HepG2 (cell line): ENCODE measurements around the gene CAMKV. TPM values are rescaled to one million over a fixed set of nuclear protein-coding genes. Genes with fewer than 3 reads are reported as not detected.

Experiments
- ARHGAP35 ChIP-seq: sonication (generic); formaldehyde crosslinking; IDR thresholded peaks from 2 replicates; pipeline ENCODE4 v1.9.0; 2022; ENCODE audit warnings: mild to moderate bottlenecking, inconsistent platforms, moderate library complexity, missing genetic modification reagents, borderline replicate concordance
- BRD4 ChIP-seq: sonication (generic); formaldehyde crosslinking; IDR thresholded peaks from 2 replicates; pipeline ENCODE4 v1.4.0; 2020; ENCODE audit warnings: missing genetic modification reagents
- CHD4 ChIP-seq: fragments of 200-600 bp; sonication (generic); IDR thresholded peaks from 2 replicates; pipeline ENCODE4 v1.7.0; 2017; ENCODE audit warnings: mild to moderate bottlenecking, low read length, borderline replicate concordance
- ETV6 ChIP-seq: sonication (generic); formaldehyde crosslinking; conservative IDR thresholded peaks from 2 replicates; pipeline ENCODE4 v1.4.0; 2020; ENCODE audit warnings: missing genetic modification reagents
- FIP1L1 ChIP-seq: fragments of 200-400 bp; formaldehyde crosslinking; IDR thresholded peaks from 2 replicates; pipeline ENCODE4 v1.6.1; 2018; ENCODE audit warnings: low read depth, mild to moderate bottlenecking, low read length, moderate library complexity, borderline replicate concordance; ENCODE audit not compliant: insufficient read depth
- HNRNPL ChIP-seq: fragments of 200-400 bp; formaldehyde crosslinking; IDR thresholded peaks from 2 replicates; pipeline ENCODE4 v1.6.1; 2017; ENCODE audit warnings: mild to moderate bottlenecking, low read depth, low read length
- HOXA9 ChIP-seq: sonication (generic); formaldehyde crosslinking; IDR thresholded peaks from 2 replicates; pipeline ENCODE4 v1.8.1; 2022; ENCODE audit warnings: missing genetic modification reagents, mild to moderate bottlenecking, moderate library complexity, borderline replicate concordance
- ISX ChIP-seq: sonication (generic); formaldehyde crosslinking; conservative IDR thresholded peaks from 2 replicates; pipeline ENCODE4 v1.5.0; 2020; ENCODE audit warnings: missing genetic modification reagents
- JUND ChIP-seq: sonication (generic); formaldehyde crosslinking; IDR thresholded peaks from 2 replicates; pipeline ENCODE4 v1.8.0; 2022; ENCODE audit warnings: mild to moderate bottlenecking, missing genetic modification reagents
- KDM1A ChIP-seq: IDR thresholded peaks from 2 replicates; pipeline ENCODE4 v1.6.1; 2016; ENCODE audit warnings: missing compliant biosample characterization
- KLF11 ChIP-seq: IDR thresholded peaks from 2 replicates; pipeline ENCODE4 v1.6.1; 2016; ENCODE audit warnings: missing compliant biosample characterization
- LBX2 ChIP-seq: sonication (generic); formaldehyde crosslinking; IDR thresholded peaks from 2 replicates; pipeline ENCODE4 v1.5.0; 2020; ENCODE audit warnings: missing genetic modification reagents, mild to moderate bottlenecking, borderline replicate concordance
- MEIS1 ChIP-seq: sonication (generic); formaldehyde crosslinking; IDR thresholded peaks from 2 replicates; pipeline ENCODE4 v1.9.0; 2021; ENCODE audit warnings: mild to moderate bottlenecking, missing genetic modification reagents, moderate library complexity, borderline replicate concordance
- MXI1 ChIP-seq: IDR thresholded peaks from 3 replicates; pipeline ENCODE4 v1.6.1; 2012; ENCODE audit warnings: low read depth, low read length, inconsistent platforms, borderline replicate concordance
- NCOA2 ChIP-seq: sonication (generic); formaldehyde crosslinking; IDR thresholded peaks from 2 replicates; pipeline ENCODE4 v1.8.0; 2022; ENCODE audit warnings: inconsistent platforms
- NCOA5 ChIP-seq: sonication (generic); formaldehyde crosslinking; IDR thresholded peaks from 2 replicates; pipeline ENCODE4 v1.4.0; 2020; ENCODE audit warnings: missing genetic modification reagents
- NR1H2 ChIP-seq: sonication (generic); formaldehyde crosslinking; IDR thresholded peaks from 2 replicates; pipeline ENCODE4 v1.8.1; 2022; ENCODE audit warnings: low read depth, missing genetic modification reagents, borderline replicate concordance
- NR3C1 ChIP-seq: sonication (generic); formaldehyde crosslinking; IDR thresholded peaks from 2 replicates; pipeline ENCODE4 v1.4.0; 2020; ENCODE audit warnings: missing genetic modification reagents
- RBFOX2 ChIP-seq: fragments of 200-400 bp; formaldehyde crosslinking; IDR thresholded peaks from 2 replicates; pipeline ENCODE4 v1.6.1; 2017; ENCODE audit warnings: low read depth, mild to moderate bottlenecking, low read length
- ZNF17 ChIP-seq: sonication (generic); formaldehyde crosslinking; IDR thresholded peaks from 2 replicates; pipeline ENCODE4 v1.5.0; 2020; ENCODE audit warnings: mild to moderate bottlenecking, missing genetic modification reagents
- ZNF224 ChIP-seq: sonication (generic); formaldehyde crosslinking; IDR thresholded peaks from 2 replicates; pipeline ENCODE4 v1.5.0; 2020; ENCODE audit warnings: mild to moderate bottlenecking, missing genetic modification reagents
- ZNF235 ChIP-seq: sonication (generic); formaldehyde crosslinking; IDR thresholded peaks from 2 replicates; pipeline ENCODE4 v1.8.1; 2023; ENCODE audit warnings: mild to moderate bottlenecking, missing genetic modification reagents, borderline replicate concordance
- ZNF280B ChIP-seq: sonication (generic); formaldehyde crosslinking; IDR thresholded peaks from 2 replicates; pipeline ENCODE4 v1.5.0; 2020; ENCODE audit warnings: missing genetic modification reagents, mild to moderate bottlenecking, borderline replicate concordance
- ZNF326 ChIP-seq: sonication (generic); formaldehyde crosslinking; IDR thresholded peaks from 2 replicates; pipeline ENCODE4 v1.4.0; 2020; ENCODE audit warnings: missing genetic modification reagents, borderline replicate concordance
- ZNF775 ChIP-seq: sonication (generic); formaldehyde crosslinking; IDR thresholded peaks from 2 replicates; pipeline ENCODE4 v1.4.0; 2020; ENCODE audit warnings: missing genetic modification reagents, mild to moderate bottlenecking, moderate library complexity, borderline replicate concordance
- ZSCAN30 ChIP-seq: sonication (generic); formaldehyde crosslinking; IDR thresholded peaks from 2 replicates; pipeline ENCODE4 v1.5.0; 2020; ENCODE audit warnings: mild to moderate bottlenecking, missing genetic modification reagents
- polyA plus RNA-seq, 8 experiments: library from polyadenylated mRNA; depleted of rRNA in 3 of 8; stranded (reverse) in 7 of 8; unstranded in 1 of 8; fragments of >200 nt; fragmentation: Illumina TruSeq in 4 of 8; extraction: Trizol in 4 of 8; gene quantifications; 2 replicates each; pipeline versions ENCODE4 v1.2.1 to v1.2.3, GENCODE V29; 2011 to 2016; ENCODE audit warnings: low read depth in 4 of 8, missing spikeins in 1 of 8, mixed read lengths in 1 of 8; ENCODE audit not compliant: insufficient read depth in 1 of 8
- total RNA-seq, 5 experiments: library from RNA; depleted of rRNA; stranded (reverse); fragments of >200 nt; fragmentation: Illumina TruSeq; extraction: Trizol; gene quantifications; 2 replicates each; pipeline ENCODE4 v1.2.3, GENCODE V29; 2016; ENCODE audit warnings: low read depth in 1 of 5
- TF ChIP-seq, protein P1 (sequence below): IDR thresholded peaks from 2 replicates; pipeline ENCODE4 v1.6.1; 2016; ENCODE audit warnings: missing compliant biosample characterization, missing genetic modification reagents, borderline replicate concordance
- TF ChIP-seq, protein P2 (sequence below): IDR thresholded peaks from 2 replicates; pipeline ENCODE4 v1.6.1; 2016; ENCODE audit warnings: low read depth, borderline replicate concordance

The CAMKV gene
- total and polyA plus RNA-seq, 2 of the 13 experiments (the other 11 are each of a cell fraction or from before 2014, with no cell fraction given): 0.13 to 0.15 TPM

GRCh38 chr3:49856181-49857005, 13.3 kb downstream of the CAMKV start, which contains the start of gene TRAIP (continued):
- TF ChIP-seq ISX (CRISPR knock-in tag): no peak
- peak; percentile 56; the same call in 1 of the 2 replicates for TF ChIP-seq NCOA5 (CRISPR knock-in tag)
- TF ChIP-seq MXI1: peak; percentile 71; the same call in 1 of the 3 replicates
- no peak for TF ChIP-seq ARHGAP35
- no peak for TF ChIP-seq ZNF224 (CRISPR knock-in tag)
- TF ChIP-seq FIP1L1: no peak
- no peak for TF ChIP-seq MEIS1 (CRISPR knock-in tag)
- no peak for TF ChIP-seq ZNF235 (CRISPR knock-in tag)
- TF ChIP-seq HOXA9: no peak
- TF ChIP-seq BRD4 (CRISPR knock-in tag): no peak
- TF ChIP-seq, protein P1, sequence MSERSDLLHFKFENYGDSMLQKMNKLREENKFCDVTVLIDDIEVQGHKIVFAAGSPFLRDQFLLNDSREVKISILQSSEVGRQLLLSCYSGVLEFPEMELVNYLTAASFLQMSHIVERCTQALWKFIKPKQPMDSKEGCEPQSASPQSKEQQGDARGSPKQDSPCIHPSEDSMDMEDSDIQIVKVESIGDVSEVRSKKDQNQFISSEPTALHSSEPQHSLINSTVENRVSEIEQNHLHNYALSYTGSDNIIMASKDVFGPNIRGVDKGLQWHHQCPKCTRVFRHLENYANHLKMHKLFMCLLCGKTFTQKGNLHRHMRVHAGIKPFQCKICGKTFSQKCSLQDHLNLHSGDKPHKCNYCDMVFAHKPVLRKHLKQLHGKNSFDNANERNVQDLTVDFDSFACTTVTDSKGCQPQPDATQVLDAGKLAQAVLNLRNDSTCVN: no peak; the same call in 1 of the 2 replicates
- TF ChIP-seq ETV6 (CRISPR knock-in tag): no peak
- peak; percentile 59; the same call in 1 of the 2 replicates for TF ChIP-seq ZNF280B
- TF ChIP-seq NR3C1 (CRISPR knock-in tag): no peak
- TF ChIP-seq LBX2 (CRISPR knock-in tag): no peak
- no peak for TF ChIP-seq NCOA2 (CRISPR knock-in tag)
- TF ChIP-seq ZSCAN30 (CRISPR knock-in tag): no peak
- no peak for TF ChIP-seq CHD4
- no peak for TF ChIP-seq NR1H2 (CRISPR knock-in tag)
- 0 out of 2 replicates have a peak, but pooled peaks have one; percentile 63 for TF ChIP-seq HNRNPL
- no peak for TF ChIP-seq ZNF17 (CRISPR knock-in tag)
- TF ChIP-seq, protein P2, sequence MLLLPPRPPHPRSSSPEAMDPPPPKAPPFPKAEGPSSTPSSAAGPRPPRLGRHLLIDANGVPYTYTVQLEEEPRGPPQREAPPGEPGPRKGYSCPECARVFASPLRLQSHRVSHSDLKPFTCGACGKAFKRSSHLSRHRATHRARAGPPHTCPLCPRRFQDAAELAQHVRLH (CRISPR knock-in tag): peak; percentile 44; the same call in 1 of the 2 replicates
- TF ChIP-seq KLF11 (CRISPR knock-in tag): no peak
- TF ChIP-seq JUND (CRISPR knock-in tag): no peak
- no peak for TF ChIP-seq ZNF326 (CRISPR knock-in tag)
- TF ChIP-seq KDM1A: no peak
- no peak for TF ChIP-seq ZNF775
- peak; percentile 72 for TF ChIP-seq RBFOX2
